ENCODE data around the gene LGALS3BP. TPM values are rescaled to one million over a fixed set of nuclear protein-coding genes. Genes with fewer than 3 reads are reported as not detected.

The LGALS3BP gene
- total RNA-seq, 1 donor from 2014 or later: 417 TPM

- no peak for ATAC-seq
- DNase-seq: no peak
Observed at GRCh38 chr17:78997881-78998280, 18.2 kb upstream of the LGALS3BP start.

DNA sequence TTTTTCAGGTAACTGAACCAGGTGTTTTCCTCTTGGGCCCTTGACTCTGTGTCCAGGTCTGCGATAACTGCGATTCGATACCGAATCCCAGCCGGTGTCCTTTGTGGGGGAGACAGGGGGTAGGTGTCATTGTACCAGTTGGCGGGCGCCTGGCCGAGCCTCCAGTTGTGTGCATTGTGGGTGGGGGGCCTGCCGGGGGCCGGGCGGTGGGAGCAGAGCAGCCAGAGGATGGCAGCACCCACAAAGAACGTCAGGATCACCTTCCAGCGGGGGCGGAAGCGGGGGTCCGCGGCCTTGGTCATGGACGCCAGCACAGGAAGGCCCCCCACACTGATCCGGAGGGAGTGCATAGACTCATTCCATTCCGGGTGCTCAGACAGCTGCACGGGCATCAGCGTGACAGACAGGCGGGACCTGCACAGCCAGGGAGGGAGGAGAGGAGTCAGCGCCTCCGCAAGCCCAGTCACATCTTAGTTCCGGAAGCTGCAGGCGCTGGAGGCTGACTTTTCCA, 17.6 kb upstream of the LGALS3BP start:
- no peak for ATAC-seq
- no peak for TF ChIP-seq CTCF (IDR thresholded peaks at IDR 0.05)
- no peak overlapping the region for H3K4me3 ChIP-seq
- DNase-seq: no peak
- no peaks in the 10 kb centered on the region for H3K9me3 ChIP-seq
- no peak overlapping the region for H3K27ac ChIP-seq
- H3K4me1 ChIP-seq: peaks cover 13% of the 10 kb centered on the region
- intact Hi-C loops (cut with DNase I): no loop called here
- H3K36me3 ChIP-seq: peaks cover 76% of the 10 kb centered on the region
- H3K27me3 ChIP-seq (ENCODE audit: low read depth): no peaks in the 10 kb centered on the region

More at GRCh38 chr17:78997881-78998280, 18.2 kb upstream of the LGALS3BP start:
- intact Hi-C loops (cut with DNase I): no loop called here
- no peaks in the 10 kb centered on the region for H3K9me3 ChIP-seq
- H3K27me3 ChIP-seq (ENCODE audit: low read depth): no peaks in the 10 kb centered on the region
- no peak overlapping the region for H3K27ac ChIP-seq
- H3K4me3 ChIP-seq: no peak overlapping the region
- H3K4me1 ChIP-seq: peaks cover 13% of the 10 kb centered on the region
- no peak for TF ChIP-seq CTCF (IDR thresholded peaks at IDR 0.05)
- H3K36me3 ChIP-seq: peaks cover 76% of the 10 kb centered on the region

GRCh38 chr17:78996781-78997201, 17.1 kb upstream of the LGALS3BP start:
- peaks cover 13% of the 10 kb centered on the region for H3K4me1 ChIP-seq
- H3K36me3 ChIP-seq: peaks cover 79% of the 10 kb centered on the region
- DNase-seq (no peak), ATAC-seq (no peak)
- H3K4me3 ChIP-seq: no peak overlapping the region
- no peak for TF ChIP-seq CTCF (IDR thresholded peaks at IDR 0.05)
- peak overlapping the region; percentile 60 for H3K27ac ChIP-seq
- intact Hi-C loops (cut with DNase I): no loop called here
- no peaks in the 10 kb centered on the region for H3K27me3 ChIP-seq (ENCODE audit: low read depth)
- no peaks in the 10 kb centered on the region for H3K9me3 ChIP-seq

DNA sequence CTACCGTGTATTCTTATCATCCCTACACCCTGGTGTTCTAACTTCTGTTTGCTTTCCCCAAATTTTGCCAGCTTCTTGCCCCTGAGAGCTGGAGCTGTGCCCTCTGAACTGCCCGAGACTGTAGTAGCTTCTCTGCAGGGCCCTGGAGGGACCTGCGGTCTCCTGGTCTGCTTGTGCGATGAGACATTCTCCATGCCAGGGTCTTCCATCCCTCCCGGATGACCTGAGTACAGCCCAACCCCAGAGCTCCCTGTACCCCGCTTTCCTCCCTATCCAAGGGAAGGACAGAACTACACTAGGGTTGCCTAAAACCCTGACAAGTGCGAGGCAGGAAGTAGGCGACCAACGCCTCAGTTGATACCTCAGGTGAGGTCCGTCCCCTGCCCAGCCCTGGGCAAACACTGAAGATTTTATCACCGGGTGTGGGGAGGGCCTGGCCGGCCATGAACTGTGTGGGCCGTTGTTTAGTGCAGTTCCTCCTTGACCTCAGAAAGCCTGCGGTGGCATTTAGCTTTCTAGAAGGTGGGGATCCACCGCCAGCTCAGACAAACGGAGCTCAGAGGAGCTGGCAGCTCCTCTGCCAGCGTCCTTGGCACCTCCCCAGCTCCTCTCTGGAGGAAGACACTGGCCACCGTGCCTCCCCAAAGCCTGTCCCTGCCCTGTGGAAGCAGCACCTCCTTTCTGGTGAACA, 16.2 kb upstream of the LGALS3BP start:
- Histone ChIP-seq H3K27me3 (ENCODE audit: low read depth) (no peaks in the 10 kb centered on the region), H3K9me3 (no peaks in the 10 kb centered on the region), H3K36me3 (peaks cover 88% of the 10 kb centered on the region), H3K27ac (peak overlapping the region; percentile 60), H3K4me1 (peaks cover 13% of the 10 kb centered on the region), H3K4me3 (no peak overlapping the region)
- no peak for TF ChIP-seq CTCF (IDR thresholded peaks at IDR 0.05)
- ATAC-seq (peak; percentile 83 to 88), DNase-seq (peak; percentile 73)
- intact Hi-C loops (cut with DNase I): no loop called here

GRCh38 chr17:78995022-78995760, 15.5 kb upstream of the LGALS3BP start:
- Histone ChIP-seq H3K27ac (peak overlapping the region; percentile 60), H3K9me3 (no peaks in the 10 kb centered on the region), H3K27me3 (ENCODE audit: low read depth) (no peaks in the 10 kb centered on the region), H3K36me3 (peaks cover 95% of the 10 kb centered on the region), H3K4me1 (peaks cover 13% of the 10 kb centered on the region), H3K4me3 (no peak overlapping the region)
- TF ChIP-seq CTCF (IDR thresholded peaks at IDR 0.05): no peak
- DNase-seq: no peak
- no peak for ATAC-seq
- intact Hi-C loops (cut with DNase I): no loop called here

Measured in lower lobe of right lung (tissue), 2 donors.